HUES6 (cell line): ENCODE results near the gene VPS18.

Experiments used
- H3K27ac ChIP-seq: 2 replicates; pipeline ENCODE4 v1.7.0; 2013; ENCODE audit warnings: low read depth, mild to moderate bottlenecking, low read length, inconsistent platforms
- H3K27me3 ChIP-seq: 2 replicates; pipeline ENCODE4 v1.6.1; 2013; ENCODE audit warnings: low read length; ENCODE audit not compliant: control insufficient read depth, insufficient read depth
- H3K36me3 ChIP-seq: 2 replicates; pipeline ENCODE4 v1.6.1; 2013; ENCODE audit warnings: low read length; ENCODE audit not compliant: control insufficient read depth, insufficient read depth
- H3K4me1 ChIP-seq: 2 replicates; pipeline ENCODE4 v1.6.1; 2013; ENCODE audit warnings: low read length; ENCODE audit not compliant: control insufficient read depth, insufficient read depth
- H3K4me3 ChIP-seq: 2 replicates; pipeline ENCODE4 v1.5.1; 2013; ENCODE audit warnings: low read depth, low read length
- H3K9ac ChIP-seq: one replicate; pipeline ENCODE4 v1.6.1; 2013; ENCODE audit warnings: mild to moderate bottlenecking, low read length
- H3K9me3 ChIP-seq: 2 replicates; pipeline ENCODE4 v1.6.1; 2013; ENCODE audit warnings: low read depth, low read length; ENCODE audit not compliant: control insufficient read depth, insufficient read depth

VPS18 gene

GRCh38 chr15:40926659-40927494 lies 32.6 kb downstream of the VPS18 start:
- H3K4me3 ChIP-seq, result peak overlapping the region; percentile 80
- H3K4me1 ChIP-seq, result peaks cover 42% of the 10 kb centered on the region
- no peaks in the 10 kb centered on the region for H3K9me3 ChIP-seq
- peaks cover 100% of the 10 kb centered on the region for H3K27me3 ChIP-seq
- no peak overlapping the region for H3K27ac ChIP-seq
- H3K36me3 ChIP-seq, result no peaks in the 10 kb centered on the region
- H3K9ac ChIP-seq, result no peak overlapping the region

- H3K36me3 ChIP-seq, result no peaks in the 10 kb centered on the region
- peaks cover 100% of the 10 kb centered on the region for H3K27me3 ChIP-seq
- H3K9me3 ChIP-seq, result no peaks in the 10 kb centered on the region
- no peak overlapping the region for H3K27ac ChIP-seq
- peaks cover 42% of the 10 kb centered on the region for H3K4me1 ChIP-seq
- H3K9ac ChIP-seq, result no peak overlapping the region
- H3K4me3 ChIP-seq, result peak overlapping the region; percentile 80
Measured at GRCh38 chr15:40927495-40927872, 33.2 kb downstream of the VPS18 start.

- no peaks in the 10 kb centered on the region for H3K36me3 ChIP-seq
- H3K27ac ChIP-seq, result no peak overlapping the region
- peaks cover 42% of the 10 kb centered on the region for H3K4me1 ChIP-seq
- H3K4me3 ChIP-seq, result peak overlapping the region; percentile 80
- no peaks in the 10 kb centered on the region for H3K9me3 ChIP-seq
- no peak overlapping the region for H3K9ac ChIP-seq
- peaks cover 100% of the 10 kb centered on the region for H3K27me3 ChIP-seq
Measured at GRCh38 chr15:40927873-40928806, 33.9 kb downstream of the VPS18 start.

GRCh38 chr15:40928821-40929659 lies 34.8 kb downstream of the VPS18 start, which contains the start of gene DLL4:
DLL4 (plus strand) TSS chr15:40929340; CDS start chr15:40929669, 329 bp downstream.
- peaks cover 42% of the 10 kb centered on the region for H3K4me1 ChIP-seq

GRCh38 chr15:40929660-40930429 lies 35.6 kb downstream of the VPS18 start:
- Histone ChIP-seq H3K9me3 (no peaks in the 10 kb centered on the region), H3K4me1 (peaks cover 42% of the 10 kb centered on the region), H3K9ac (no peak overlapping the region), H3K36me3 (no peaks in the 10 kb centered on the region), H3K27me3 (peaks cover 98% of the 10 kb centered on the region), H3K4me3 (peak overlapping the region; percentile 80), H3K27ac (no peak overlapping the region)

More at GRCh38 chr15:40928821-40929659, 34.8 kb downstream of the VPS18 start, which contains the start of gene DLL4:
- peak within 1 kb of the TSS; percentile 80 for H3K4me3 ChIP-seq
- H3K36me3 ChIP-seq, result no peaks in the 10 kb centered on the region
- H3K9me3 ChIP-seq, result no peaks in the 10 kb centered on the region
- peaks cover 100% of the 10 kb centered on the region for H3K27me3 ChIP-seq
- H3K27ac ChIP-seq, result no peak within 1 kb of the TSS
- H3K9ac ChIP-seq, result no peak within 1 kb of the TSS

GRCh38 chr15:40930430-40931299 lies 36.4 kb downstream of the VPS18 start:
- H3K4me1 ChIP-seq, result peaks cover 38% of the 10 kb centered on the region
- H3K27ac ChIP-seq, result no peak overlapping the region
- H3K9ac ChIP-seq, result no peak overlapping the region
- peaks cover 98% of the 10 kb centered on the region for H3K27me3 ChIP-seq
- peak overlapping the region; percentile 80 for H3K4me3 ChIP-seq
- H3K36me3 ChIP-seq, result no peaks in the 10 kb centered on the region
- H3K9me3 ChIP-seq, result no peaks in the 10 kb centered on the region

- Histone ChIP-seq H3K4me1 (peaks cover 31% of the 10 kb centered on the region), H3K4me3 (no peak overlapping the region)
Measured at GRCh38 chr15:40931300-40932142, 37.3 kb downstream of the VPS18 start.

GRCh38 chr15:40932156-40932555 lies 37.9 kb downstream of the VPS18 start:
- H3K4me1 ChIP-seq, result peaks cover 25% of the 10 kb centered on the region
- no peak overlapping the region for H3K4me3 ChIP-seq
- H3K36me3 ChIP-seq, result no peaks in the 10 kb centered on the region
- no peak overlapping the region for H3K9ac ChIP-seq
- H3K27me3 ChIP-seq, result peaks cover 97% of the 10 kb centered on the region
- no peak overlapping the region for H3K27ac ChIP-seq
- H3K9me3 ChIP-seq, result no peaks in the 10 kb centered on the region

More at GRCh38 chr15:40931300-40932142, 37.3 kb downstream of the VPS18 start:
- no peaks in the 10 kb centered on the region for H3K9me3 ChIP-seq
- no peak overlapping the region for H3K27ac ChIP-seq
- H3K9ac ChIP-seq, result no peak overlapping the region
- no peaks in the 10 kb centered on the region for H3K36me3 ChIP-seq
- H3K27me3 ChIP-seq, result peaks cover 98% of the 10 kb centered on the region
